ENCODE results near the gene HOXA6.

The HOXA6 gene

DNA sequence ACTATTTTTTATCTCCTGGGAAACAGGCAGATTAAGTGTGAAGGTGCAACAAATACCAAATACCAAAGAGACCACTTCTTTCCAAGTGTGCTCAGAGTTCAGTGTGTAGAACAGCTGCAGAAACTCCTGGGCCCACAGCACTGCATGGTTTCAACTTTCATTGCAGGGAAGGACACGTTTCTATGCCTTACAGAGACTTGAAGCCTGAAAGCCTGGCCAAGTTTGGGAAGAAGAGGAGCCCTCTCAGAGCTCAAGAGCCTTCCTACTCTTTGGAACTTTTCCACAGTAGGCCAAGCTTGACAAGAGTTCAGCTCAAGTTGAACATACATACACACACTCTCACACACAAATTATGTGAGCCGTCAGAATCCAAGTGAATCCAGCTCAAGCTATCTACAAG, 19.5 kb downstream of the HOXA6 start:
- Mint-ChIP-seq H3K9me3 (peaks cover 0 to 4% of the 10 kb centered on the region in 2 donors), H3K36me3 (peaks cover 2 to 4% of the 10 kb centered on the region in 2 donors), H3K4me3 (no peak overlapping the region), H3K4me1 (no peaks in the 10 kb centered on the region), H3K27me3 (peaks cover 51 to 62% of the 10 kb centered on the region in 2 donors), H3K27ac (no peak overlapping the region)
- DNase-seq (no peak), ATAC-seq (replicated peaks) (no peak)

DNA sequence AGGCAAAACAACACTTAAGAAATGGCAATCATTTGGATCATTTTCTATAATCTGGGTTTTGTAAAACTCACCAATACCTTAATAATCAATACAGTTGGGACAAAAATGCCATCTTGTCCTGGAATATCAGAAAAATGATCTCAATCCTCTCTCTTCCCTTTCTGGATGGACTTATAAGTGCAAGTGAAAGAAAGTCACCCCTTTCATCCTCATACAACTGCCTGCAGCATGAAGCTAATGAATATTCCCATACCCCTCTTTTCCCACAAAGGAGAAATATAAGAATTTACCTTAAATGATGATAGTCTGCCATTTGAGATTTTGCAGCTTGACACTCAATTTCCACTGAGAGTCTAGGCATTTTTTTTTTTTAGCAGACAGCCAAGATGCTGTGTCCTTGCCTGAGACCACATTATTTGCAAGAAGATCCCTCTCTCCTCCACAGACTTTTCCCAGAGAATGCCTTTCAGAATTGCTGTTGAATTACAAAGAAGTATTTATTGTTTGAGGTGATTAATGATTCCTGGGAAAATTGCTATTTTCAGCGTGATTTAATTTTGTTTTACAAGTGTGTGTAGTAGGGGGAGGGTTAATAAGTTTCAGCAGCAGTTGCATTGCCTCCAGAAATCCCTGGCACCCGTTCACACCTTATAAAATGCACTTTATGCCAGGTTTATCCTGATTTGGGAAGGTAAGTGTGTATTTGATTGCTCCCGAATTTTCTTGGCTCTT, 20.8 kb downstream of the HOXA6 start:
- Mint-ChIP-seq H3K4me3 (no peak overlapping the region), H3K27me3 (peaks cover 50 to 56% of the 10 kb centered on the region in 2 donors), H3K36me3 (peaks cover 2 to 4% of the 10 kb centered on the region in 2 donors), H3K4me1 (no peaks in the 10 kb centered on the region), H3K27ac (no peak overlapping the region), H3K9me3 (peaks cover 0 to 4% of the 10 kb centered on the region in 2 donors)
- ATAC-seq (replicated peaks) = no peak
- no peak for DNase-seq

DNA sequence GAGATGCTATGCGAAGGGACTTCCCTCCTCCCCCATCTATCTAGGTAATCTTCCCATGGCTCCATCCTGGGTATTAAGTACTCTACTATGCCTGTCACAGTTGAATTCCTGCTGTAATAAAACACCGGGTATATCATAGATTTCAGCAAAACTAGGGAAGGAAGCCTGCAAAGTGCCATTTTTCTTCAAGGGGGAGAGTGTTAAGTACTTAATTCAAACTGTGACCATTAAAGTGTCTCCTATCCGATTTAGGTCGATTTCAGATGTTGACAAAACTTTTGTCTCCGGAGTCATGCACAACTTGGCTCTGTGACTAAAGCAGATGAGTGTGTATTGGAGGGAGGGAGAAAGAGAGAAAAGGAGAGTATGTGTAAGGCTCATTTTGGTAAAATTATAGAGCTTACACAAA, 21.6 kb downstream of the HOXA6 start:
- DNase-seq (no peak), ATAC-seq (replicated peaks) (no peak)
- Mint-ChIP-seq H3K27ac (no peak overlapping the region), H3K4me3 (no peak overlapping the region), H3K27me3 (peaks cover 48 to 50% of the 10 kb centered on the region in 2 donors), H3K9me3 (peaks cover 0 to 4% of the 10 kb centered on the region in 2 donors), H3K36me3 (peaks cover 2 to 4% of the 10 kb centered on the region in 2 donors), H3K4me1 (no peaks in the 10 kb centered on the region)

DNA sequence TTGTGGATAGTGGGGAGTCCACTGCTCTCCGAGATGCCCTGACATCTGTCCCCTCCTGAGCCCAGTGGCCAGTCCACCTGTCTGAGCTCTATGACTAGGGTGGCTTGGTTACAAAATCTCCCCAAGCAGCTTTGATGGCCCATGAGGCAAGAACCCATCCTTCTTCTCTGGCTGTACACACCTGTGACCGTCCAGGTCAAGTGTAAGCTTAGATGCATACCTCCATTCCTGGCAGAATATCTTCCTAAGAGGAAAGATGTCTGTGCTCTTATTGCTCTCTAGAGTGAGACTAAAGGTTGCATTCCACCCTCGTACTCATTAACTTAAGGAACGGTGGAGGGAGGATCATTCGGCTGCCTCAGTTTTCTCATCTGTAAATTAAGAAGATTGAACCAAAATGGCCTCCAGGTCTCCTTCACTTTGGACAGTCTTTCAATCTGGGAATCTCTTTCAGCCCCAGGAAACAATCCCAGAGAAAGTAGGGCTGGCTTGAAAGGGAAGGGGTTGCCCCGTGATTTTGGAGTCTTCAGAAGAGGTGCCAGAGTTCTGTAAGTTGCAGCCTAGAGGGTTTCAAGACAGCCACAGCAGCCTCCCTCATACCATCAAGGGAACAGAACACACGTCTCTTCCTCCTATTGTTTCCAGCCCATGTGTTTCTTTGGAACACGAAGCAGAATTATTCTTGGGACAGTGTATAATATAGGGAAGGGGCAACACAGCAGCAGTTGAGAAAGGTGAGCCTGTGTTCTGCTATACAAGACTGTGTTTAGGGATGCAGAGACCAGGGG, 22.5 kb downstream of the HOXA6 start:
- no peak overlapping the region for H3K4me3 Mint-ChIP-seq
- H3K9me3 Mint-ChIP-seq = peaks cover 0 to 4% of the 10 kb centered on the region in 2 donors
- no peaks in the 10 kb centered on the region for H3K4me1 Mint-ChIP-seq
- DNase-seq = no peak
- H3K27me3 Mint-ChIP-seq = peaks cover 48 to 50% of the 10 kb centered on the region in 2 donors
- peaks cover 2 to 4% of the 10 kb centered on the region in 2 donors for H3K36me3 Mint-ChIP-seq
- no peak for ATAC-seq (replicated peaks)
- H3K27ac Mint-ChIP-seq = no peak overlapping the region

DNA sequence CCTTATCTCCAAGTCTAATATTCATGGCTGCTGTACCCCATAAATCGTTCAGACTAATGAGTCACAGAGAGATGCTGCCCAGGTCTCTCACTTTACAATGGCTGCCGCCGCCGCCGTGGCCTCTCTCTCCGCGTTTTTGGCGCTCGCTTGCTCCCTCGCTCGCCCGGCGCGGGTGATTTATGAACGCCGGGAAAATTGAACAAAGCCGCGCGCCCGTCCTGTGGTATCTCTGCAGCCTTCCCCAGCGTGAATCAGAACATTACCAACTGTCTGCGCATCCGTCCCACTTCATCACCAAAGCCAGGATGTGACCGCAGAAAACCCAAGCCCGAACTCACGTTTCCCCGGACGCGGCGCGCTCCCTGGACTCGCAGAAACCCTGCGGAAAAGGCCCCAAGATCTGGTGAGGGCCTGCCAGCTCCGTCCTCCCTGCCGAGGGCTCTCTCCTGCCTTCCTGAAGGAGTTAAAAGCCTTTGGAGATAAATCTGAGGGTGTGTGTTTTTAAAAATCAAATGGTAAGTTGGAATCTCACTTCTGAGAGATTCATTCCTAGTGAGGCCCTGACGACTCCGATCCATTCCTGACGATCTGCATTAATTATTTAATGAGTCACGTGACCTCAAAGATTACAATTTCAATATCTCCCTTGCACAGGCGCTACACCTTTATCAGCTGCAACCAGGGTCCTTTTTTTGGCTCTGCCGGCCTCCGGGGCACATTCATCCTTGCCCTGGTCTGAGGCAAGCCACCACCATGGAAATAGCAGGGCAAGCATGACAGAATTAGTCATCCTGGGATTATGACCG, 23.3 kb downstream of the HOXA6 start:
- DNase-seq (no peak), ATAC-seq (replicated peaks) (no peak)
- Mint-ChIP-seq H3K27me3 (peaks cover 44 to 47% of the 10 kb centered on the region in 2 donors), H3K9me3 (peaks cover 0 to 4% of the 10 kb centered on the region in 2 donors), H3K27ac (no peak overlapping the region), H3K4me3 (no peak overlapping the region), H3K36me3 (peaks cover 2 to 4% of the 10 kb centered on the region in 2 donors), H3K4me1 (no peaks in the 10 kb centered on the region)

DNA sequence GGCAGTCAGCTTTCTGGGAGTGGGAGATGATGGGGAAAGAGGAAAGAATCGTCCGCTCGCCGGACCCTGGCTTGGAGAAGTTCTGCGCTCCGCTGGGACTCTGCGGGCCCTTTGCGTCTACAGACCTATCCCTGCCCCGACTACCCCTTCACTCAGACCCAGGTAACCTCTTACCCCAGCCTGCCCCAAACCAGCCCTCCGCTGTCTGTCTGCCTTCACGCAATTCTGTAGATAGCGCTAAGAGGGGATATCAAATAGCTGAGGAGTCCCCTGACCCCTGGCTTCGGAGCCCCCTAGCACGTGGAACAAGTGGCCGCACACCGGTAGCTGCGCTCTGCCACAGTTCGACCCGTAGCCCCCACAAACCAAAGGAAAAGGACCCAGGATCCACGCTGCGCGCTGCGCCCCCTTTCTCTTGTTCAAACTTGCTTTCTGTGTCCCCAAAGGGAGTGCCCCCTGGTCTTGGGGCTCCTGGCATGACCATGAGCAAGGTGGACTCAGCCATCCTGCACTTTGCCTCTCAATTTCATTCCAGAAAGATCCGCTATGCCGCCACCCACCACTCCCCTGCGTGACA, 24.0 kb downstream of the HOXA6 start:
- no peaks in the 10 kb centered on the region for H3K36me3 Mint-ChIP-seq
- H3K9me3 Mint-ChIP-seq = no peaks in the 10 kb centered on the region
- H3K27me3 Mint-ChIP-seq = peaks cover 36 to 40% of the 10 kb centered on the region in 2 donors
- no peak overlapping the region for H3K4me3 Mint-ChIP-seq
- no peak for DNase-seq
- H3K4me1 Mint-ChIP-seq = no peaks in the 10 kb centered on the region
- H3K27ac Mint-ChIP-seq = no peak overlapping the region
- ATAC-seq (replicated peaks) = no peak

DNA sequence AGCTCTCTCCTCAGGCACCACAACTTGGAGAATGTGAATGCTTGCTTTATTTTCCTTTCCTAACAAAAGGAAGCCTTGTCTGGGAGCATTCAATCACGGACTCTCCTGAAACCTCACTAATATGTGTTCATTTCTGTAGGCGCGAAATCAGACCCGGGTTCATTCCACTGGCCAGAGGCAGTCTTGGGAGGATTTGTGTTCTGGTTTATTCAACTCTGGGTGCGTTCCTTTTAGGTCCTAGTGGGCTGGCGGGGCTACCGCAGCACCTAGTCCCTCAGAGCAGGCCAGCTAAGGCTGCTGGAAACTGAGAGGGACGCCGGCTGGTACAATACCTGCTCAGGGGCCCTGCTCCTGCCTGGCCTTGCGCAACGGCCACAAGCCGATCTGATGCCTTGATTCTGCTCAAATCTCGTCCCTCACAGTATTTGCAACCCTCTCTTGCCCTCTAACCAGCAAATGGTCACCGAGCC, 24.5 kb downstream of the HOXA6 start:
- ATAC-seq (replicated peaks) (no peak), DNase-seq (no peak)
- Mint-ChIP-seq H3K36me3 (no peaks in the 10 kb centered on the region), H3K4me3 (no peak overlapping the region), H3K4me1 (no peaks in the 10 kb centered on the region), H3K27me3 (peaks cover 34 to 35% of the 10 kb centered on the region in 2 donors), H3K27ac (no peak overlapping the region), H3K9me3 (no peaks in the 10 kb centered on the region)

DNA sequence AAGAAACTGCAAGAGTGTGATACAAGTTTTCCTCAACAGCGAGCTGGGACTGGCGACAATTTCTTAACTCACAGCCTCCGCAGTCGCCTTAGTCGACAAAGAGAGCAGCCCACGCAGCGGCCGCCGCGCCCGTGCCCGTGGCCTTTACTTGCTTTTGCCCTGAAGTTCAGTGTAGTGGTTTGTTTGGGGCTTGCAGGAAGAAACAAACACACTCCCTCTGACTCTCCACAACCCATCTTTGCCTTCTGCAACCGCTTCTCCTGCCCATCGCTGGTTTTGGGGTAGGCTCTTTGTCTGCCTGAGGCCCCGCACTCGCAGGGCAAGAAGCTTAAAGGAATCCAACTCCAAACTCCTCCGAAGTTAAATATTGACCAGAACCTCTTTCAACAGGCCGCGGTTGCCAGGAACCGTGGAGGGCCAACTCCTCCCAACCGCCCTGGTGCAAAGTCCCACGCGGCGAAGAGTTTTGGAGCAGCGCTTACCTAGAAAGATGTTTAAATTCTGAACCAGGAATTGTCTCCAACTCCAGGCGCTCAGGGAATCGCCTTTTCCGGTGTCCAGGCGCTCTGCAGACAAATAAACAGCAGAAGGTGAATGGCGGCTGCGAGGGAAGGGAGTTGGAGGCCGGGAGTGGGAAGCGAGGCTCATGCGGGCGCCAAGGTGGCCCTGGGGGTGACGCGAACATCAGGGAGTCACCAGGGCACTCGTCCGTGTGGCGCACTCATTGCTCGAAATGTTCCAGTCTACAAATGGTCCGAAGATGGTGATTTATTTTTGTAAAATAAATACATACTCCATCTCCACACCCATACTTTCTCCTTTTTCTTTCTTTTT, 25.3 kb downstream of the HOXA6 start:
- ATAC-seq (replicated peaks) (no peak), DNase-seq (no peak)
- Mint-ChIP-seq H3K27ac (no peak overlapping the region), H3K4me1 (no peaks in the 10 kb centered on the region), H3K4me3 (no peak overlapping the region), H3K9me3 (no peaks in the 10 kb centered on the region), H3K27me3 (peaks cover 28 to 29% of the 10 kb centered on the region in 2 donors), H3K36me3 (no peaks in the 10 kb centered on the region)

DNA sequence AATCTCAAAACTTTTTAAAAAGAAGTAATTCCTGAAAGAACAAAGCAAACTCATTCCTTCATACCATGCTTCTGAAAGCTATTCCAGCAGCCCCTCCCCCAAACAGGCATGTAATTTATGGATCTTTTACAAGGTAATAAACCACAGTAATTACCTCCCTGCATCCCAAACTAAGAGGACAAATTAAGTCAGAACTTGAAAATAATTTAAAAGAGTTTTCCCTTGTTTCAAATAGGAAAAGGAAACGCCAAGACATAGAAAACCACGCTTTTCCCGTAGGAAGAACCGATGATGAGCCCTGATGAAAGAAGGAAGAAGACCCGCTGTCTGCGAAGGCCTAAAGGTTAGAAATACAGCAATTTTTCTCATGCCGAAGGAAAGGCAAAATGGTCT, 25.9 kb downstream of the HOXA6 start:
- Mint-ChIP-seq H3K27ac (no peak overlapping the region), H3K4me1 (no peaks in the 10 kb centered on the region), H3K4me3 (no peak overlapping the region), H3K27me3 (peaks cover 23 to 31% of the 10 kb centered on the region in 2 donors), H3K9me3 (no peaks in the 10 kb centered on the region), H3K36me3 (no peaks in the 10 kb centered on the region)
- DNase-seq (no peak), ATAC-seq (replicated peaks) (no peak)

DNA sequence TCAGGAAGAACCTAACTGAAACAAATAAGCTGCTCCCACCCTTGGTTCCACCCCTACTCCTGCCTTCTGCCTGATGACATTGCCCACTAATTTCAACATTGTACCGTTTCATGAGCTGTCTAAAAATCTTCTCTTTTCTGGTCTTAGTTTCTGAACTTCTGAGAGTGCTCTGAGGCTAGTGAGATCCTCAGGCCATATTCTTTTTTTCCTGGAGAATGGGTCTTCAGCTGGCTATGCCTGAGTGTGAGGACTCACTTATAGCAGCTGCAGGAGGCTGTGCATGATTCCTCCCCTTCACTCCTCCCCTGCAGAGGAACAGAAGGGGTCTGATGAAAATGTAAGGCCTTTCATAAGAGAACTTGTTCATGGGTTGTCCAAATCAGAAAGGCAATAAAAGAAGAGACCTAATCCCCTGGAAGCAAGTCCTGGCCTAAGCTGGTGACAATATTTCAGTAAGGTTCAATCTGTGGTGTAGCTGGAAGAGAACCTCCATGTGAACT, 28.1 kb downstream of the HOXA6 start:
- peaks cover 2 to 16% of the 10 kb centered on the region in 2 donors for H3K27me3 Mint-ChIP-seq
- no peak overlapping the region for H3K4me3 Mint-ChIP-seq
- H3K36me3 Mint-ChIP-seq = no peaks in the 10 kb centered on the region
- no peak for DNase-seq
- no peak for ATAC-seq (replicated peaks)
- no peaks in the 10 kb centered on the region for H3K9me3 Mint-ChIP-seq
- no peak overlapping the region for H3K27ac Mint-ChIP-seq
- H3K4me1 Mint-ChIP-seq = no peaks in the 10 kb centered on the region

DNA sequence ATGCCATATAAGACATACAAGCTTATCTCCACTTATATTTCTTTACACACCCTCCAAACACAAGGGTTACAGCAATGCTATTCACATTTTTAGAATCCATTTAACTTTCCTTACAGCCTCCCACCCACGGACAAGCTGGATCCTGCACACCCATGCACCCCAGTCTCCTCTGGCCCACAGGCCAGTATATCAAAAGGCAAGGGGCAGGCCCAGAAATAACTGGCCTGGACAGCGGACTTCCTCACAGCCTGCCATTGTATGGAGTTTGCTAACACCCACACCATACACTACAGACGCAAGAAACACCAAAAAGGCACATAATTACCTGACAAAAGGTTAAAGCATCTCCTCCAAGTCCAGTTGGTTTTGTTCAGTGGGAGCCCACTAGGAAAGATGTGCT, 29.0 kb downstream of the HOXA6 start:
- H3K36me3 Mint-ChIP-seq = no peaks in the 10 kb centered on the region
- no peaks in the 10 kb centered on the region for H3K4me1 Mint-ChIP-seq

DNA sequence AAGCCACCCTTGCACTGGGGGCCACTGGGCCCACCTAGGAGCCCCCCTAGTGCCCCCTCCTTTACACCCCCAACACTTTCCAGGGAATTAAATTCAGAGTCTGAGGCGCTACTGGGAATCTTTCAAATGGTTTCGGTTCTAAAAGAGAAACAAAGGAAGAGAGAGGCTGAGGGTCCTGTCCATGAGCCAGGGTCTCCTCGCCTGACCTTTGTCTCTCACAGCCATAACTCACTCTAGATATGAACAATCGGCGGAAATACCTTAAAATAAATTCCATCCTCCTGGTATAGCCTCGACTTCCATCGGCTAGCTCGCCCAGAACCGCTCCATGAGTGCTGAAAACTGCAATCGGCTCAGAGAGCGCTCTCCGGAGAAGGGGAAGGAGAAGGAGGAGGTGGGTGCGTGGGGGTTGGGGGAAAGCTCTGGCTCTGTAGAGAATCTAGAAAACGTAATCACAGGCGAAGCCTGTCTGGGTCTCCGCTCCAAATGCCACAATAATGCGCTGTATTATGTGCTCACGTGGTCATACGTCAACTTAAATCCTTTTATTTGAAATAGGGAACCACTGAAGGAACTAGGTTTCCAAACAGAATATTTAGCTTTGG, 29.6 kb downstream of the HOXA6 start:
- Mint-ChIP-seq H3K4me3 (no peak overlapping the region), H3K9me3 (no peaks in the 10 kb centered on the region), H3K27me3 (peaks cover 4 to 13% of the 10 kb centered on the region in 2 donors), H3K4me1 (no peaks in the 10 kb centered on the region), H3K36me3 (no peaks in the 10 kb centered on the region), H3K27ac (no peak overlapping the region)
- ATAC-seq (replicated peaks) (no peak), DNase-seq (no peak)

More for the DNA sequence above, 29.0 kb downstream of the HOXA6 start:
- Mint-ChIP-seq H3K4me3 (no peak overlapping the region), H3K9me3 (no peaks in the 10 kb centered on the region), H3K27me3 (peaks cover 0 to 10% of the 10 kb centered on the region in 2 donors), H3K27ac (no peak overlapping the region)
- no peak for ATAC-seq (replicated peaks)
- no peak for DNase-seq

Measured in stimulated activated naive B cell treated with anti-CD40 and anti-IgM and Interleukin-4, amounts not matched to agents 10 μg/mL and 1 μg/mL and 100 μg/mL, for 72 hours (primary cell).